CD4-positive, alpha-beta T cell treated with Interleukin-21 for 1 hour (primary cell): ENCODE measurements around the gene SLAMF8.

Source experiments
- DNase-seq: peaks from one replicate; pipeline ENCODE4 v3.0.0-alpha.2; 2020

Gene SLAMF8

DNA sequence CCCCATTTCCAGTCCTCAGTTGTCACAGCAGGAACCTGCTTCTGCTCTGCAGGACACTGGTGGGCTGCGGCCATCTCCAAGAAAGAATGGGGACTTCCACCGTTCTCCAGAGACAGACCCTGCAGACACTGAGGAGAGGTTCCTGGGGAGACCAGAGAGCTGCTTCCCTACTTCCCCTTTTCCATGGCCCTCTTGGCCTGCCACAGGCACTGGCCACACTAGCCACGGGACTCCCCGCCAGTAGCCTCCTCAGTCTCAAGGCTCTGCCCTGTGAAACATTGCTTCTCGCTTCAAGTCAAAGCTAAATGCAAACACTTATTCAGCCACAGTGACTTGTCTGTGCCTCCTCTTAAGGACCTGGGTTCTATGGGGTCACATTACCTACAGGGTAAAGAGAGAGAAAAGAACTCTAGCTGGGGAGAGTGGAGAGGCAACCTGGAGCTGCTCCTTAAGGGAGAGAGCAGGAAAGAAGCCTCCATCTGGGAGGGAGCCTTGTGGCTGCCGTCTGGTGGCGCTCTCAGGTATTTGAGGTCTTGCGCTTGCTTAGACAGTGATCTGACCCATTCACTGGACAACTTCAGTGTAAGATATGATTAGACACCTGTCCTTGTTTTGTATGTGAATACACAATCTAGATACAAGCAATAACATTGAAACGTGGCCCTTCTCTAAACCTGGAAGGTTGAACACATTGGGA lies 5.4 kb upstream of the SLAMF8 start:
- no peak for DNase-seq

DNA sequence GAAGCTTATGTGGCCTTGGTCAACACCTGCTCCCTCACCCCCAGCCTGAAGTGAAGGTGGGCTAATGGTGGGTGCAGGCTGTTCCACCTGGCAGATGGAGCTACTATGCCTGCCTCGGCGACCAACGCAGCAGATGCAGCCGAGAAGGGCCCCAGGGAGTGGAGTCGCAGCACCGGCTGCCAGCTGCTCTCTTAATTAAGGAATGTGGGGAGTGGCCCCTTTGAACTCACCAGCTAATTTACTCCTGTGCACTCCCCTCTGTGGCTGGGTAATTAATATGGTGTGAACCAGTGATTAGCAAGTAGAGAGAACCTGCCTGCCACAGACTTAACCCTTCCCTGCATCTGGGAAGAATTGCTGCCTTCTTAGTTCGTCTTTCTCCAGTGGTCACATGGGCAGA lies 3.3 kb upstream of the SLAMF8 start:
- no peak for DNase-seq

DNA sequence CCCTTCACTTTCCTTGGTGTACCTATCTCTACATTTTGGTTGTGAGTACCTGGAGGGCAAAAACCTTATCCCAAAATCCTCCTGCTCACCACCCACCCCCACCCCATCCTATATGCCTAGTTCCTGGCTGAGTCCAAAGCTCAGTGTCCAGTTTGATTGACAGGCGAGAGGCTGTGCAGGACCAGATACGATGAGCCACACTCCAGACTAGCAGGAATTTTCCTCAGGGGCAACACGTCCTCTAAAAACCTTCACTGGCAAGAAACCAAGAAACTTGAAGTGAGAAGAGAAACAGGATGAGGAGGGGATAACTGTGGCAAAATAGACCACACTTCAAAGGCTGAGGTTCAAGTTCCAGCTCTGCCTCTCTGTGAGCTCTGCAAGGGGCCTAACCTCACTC lies 1.1 kb upstream of the SLAMF8 start:
- no peak for DNase-seq

DNA sequence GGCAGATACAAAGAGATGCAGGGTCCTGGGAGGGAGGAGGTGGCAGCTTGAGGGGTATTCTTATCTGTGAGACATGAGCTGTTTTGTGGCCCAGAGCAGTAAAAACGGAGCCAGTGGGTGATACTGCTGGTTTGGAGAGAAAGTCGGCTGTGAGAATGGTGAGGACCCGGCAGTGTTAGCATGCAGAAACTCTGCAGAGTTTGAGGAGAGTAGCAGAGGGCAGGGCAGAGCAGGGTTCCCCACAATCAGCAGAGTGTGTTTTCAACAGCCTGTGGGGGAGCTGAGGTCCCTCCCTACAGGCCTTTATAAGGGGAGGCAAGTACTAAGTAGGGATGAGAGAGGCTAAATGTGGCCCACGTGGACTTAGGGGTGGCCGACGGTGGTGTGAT lies 423 bp downstream of the SLAMF8 start:
- no peak for DNase-seq

DNA sequence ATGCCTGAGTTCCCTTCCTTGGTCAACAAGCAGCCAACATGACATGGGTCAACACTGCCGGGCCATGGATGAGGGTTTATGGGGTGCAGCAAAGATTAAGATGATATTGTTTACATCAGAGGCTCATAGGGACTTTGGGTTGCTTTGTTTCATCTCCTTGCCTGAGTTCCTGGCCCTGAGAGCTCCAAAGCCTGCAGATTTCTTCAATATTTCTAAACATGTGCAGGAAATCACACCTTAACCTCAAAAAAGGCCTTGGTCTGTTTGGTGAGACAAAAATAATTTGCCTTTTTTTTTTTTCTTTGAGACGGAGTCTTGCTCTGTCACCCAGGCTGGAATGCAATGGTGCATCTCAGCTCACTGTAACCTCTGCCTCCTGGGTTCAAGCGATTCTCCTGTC lies 876 bp downstream of the SLAMF8 start:
- DNase-seq: peak; percentile 58

DNA sequence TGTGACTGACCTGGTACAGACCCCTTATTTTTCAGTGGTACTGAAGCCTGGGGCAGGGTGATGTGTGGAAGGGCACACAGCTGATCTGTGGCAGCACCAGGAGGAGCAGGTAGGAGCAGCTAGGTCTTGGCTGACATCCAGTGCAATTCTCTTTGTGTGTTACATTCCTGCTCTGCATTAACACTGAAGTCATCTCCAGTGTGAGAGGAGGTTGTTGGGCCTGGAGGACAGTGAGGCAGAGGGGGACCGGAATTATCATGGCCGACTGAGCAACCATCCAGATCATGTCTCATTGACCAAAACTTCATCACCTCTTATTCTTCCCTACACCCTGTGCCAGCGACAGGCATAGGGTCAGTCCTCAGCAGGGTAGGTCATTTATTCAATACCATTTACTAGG lies 1.5 kb downstream of the SLAMF8 start:
- no peak for DNase-seq

DNA sequence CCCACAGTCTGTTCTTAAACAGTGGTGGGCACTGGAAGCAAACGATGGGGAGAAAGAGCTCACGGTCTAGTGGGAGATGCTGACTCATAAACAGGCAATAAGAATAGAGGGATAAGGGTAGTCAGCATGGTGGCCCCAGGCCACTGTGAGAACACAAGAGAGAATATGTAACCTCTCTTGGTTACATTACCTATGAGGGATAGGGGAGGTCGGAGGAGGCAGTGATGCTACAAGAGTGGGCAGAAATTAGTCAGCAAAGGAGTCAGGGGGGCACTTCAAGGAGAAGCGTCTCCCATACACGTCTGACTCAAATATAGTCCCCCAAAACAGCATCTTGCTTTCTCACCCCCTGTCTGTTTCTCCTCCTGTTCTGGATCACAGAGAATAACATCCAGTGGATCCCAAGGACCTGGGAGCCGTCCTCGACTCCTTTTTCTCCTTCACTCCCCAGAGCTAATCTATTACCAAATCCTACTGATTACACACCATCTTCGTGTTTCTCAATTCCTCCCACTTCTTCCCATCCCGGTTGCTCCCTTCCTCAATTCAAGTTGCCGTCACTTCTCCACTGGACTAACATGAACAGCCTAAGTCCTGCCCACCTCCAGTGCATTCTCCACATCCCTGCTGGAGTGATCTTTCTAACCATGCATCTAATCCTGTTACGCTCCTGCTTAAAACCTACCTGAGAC lies 2.1 kb downstream of the SLAMF8 start:
- no peak for DNase-seq

DNA sequence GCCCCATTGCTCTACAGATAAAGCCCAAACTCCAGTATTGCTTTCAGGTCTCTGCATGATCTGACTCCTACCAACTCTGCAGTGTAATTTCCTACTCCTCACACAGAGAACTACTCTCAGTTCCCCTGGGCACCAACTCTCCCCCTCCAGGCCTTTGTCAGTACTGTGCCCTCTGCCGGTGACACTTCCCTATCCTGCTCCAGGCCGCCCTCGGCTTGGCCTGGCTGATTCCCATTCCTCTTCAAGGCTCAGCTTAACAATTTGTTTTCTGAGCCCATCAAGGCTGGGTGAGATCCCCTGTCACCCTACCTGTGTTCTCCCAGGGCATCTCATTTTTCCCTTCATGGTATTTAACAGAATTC lies 2.6 kb downstream of the SLAMF8 start:
- DNase-seq: no peak

DNA sequence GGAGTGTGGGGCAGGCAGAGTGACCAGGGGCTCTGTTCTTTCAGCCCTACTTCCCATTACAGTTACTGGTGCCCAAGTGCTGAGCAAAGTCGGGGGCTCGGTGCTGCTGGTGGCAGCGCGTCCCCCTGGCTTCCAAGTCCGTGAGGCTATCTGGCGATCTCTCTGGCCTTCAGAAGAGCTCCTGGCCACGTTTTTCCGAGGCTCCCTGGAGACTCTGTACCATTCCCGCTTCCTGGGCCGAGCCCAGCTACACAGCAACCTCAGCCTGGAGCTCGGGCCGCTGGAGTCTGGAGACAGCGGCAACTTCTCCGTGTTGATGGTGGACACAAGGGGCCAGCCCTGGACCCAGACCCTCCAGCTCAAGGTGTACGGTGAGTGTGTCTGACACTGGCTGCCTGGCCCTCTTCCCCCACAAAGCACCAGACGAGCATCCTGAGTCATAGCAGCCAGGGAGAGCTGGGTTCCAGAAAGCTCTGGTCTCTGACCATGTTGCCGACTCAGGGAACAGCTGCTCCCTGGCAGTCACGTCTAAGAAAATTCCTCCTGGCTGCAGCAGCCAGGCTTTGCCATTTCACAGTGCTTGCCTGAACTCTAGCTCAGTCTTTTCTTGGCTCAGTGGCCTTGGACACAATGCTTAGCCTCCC lies 3.3 kb downstream of the SLAMF8 start:
- no peak for DNase-seq

DNA sequence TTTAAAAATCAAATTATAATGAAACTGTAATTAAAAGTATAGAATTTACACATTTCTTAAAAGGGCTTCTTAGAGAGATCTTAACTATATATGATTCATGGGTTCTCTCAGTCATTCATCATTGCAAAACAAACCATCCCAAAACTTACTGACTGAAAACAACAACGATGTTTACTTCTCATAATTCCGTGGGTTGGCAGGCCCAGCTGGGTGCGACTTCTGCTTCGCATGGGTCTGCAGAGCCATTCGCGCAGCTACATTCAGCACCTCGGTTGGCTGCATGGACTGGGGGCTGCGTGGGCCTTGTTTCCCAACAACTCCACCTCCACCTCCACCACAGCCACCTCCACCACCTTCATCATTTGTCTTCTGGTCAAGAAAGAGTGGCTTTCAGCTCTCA lies 4.0 kb downstream of the SLAMF8 start:
- no peak for DNase-seq

DNA sequence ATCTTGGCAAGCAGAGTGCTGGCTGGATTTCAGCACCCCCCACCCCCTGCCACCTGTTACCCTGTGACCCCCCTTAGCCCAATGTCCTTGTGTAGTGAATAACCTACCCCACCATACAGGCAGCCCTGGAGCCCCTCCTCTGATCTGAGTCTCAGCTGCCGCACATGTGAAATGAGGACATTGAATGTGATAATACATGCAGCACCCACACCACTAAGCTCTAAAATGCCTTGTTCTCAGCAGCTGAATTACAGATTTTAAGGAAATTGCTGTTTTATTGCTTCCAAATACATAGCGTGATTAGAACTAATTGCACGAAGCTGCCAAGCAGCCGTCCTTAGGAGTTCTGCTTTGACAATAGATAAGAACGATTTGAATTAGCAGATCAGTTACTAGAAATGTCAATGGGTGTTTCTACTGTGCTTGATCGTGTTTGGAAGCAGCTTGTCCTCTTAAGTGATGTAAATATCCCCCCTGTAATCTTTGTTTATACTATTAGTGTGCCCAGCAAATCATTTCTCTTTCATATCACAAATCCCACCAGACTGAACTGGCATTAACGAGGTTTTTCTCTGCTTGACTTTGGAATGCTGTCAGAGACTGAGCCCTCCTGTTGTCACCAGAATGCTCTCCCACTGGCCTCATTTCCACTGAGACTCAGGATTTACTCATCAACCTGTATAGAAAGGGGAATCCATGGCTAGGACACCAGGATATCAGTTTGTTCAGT lies 4.9 kb downstream of the SLAMF8 start:
- no peak for DNase-seq

DNA sequence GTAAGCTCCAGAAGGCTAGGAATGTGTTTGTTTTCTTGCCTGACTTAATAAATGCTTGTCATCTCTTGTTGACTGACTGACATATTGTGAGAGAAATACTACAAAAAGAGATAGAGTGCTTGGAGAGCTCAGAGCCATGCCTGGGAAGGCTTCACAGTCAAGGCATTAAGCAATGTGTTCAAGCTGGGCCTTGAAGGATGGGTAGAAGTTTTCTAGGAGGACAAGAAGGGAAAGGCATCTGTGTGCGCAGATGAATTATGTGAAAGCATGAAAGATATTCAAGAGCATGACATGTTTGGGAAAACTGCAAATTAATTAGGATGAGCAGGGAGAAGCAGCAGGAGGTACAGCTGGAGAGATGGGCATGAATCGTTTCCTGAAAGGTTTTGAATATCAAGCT lies 5.6 kb downstream of the SLAMF8 start:
- DNase-seq: no peak

DNA sequence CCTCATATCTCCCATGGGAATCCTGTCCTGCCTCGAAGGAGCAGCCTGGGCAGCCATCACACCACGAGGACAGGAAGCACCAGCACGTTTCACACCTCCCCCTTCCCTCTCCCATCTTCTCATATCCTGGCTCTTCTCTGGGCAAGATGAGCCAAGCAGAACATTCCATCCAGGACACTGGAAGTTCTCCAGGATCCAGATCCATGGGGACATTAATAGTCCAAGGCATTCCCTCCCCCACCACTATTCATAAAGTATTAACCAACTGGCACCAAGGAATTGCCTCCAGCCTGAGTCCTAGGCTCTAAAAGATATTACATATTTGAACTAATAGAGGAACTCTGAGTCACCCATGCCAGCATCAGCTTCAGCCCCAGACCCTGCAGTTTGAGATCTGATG lies 8.7 kb downstream of the SLAMF8 start:
- DNase-seq: no peak

DNA sequence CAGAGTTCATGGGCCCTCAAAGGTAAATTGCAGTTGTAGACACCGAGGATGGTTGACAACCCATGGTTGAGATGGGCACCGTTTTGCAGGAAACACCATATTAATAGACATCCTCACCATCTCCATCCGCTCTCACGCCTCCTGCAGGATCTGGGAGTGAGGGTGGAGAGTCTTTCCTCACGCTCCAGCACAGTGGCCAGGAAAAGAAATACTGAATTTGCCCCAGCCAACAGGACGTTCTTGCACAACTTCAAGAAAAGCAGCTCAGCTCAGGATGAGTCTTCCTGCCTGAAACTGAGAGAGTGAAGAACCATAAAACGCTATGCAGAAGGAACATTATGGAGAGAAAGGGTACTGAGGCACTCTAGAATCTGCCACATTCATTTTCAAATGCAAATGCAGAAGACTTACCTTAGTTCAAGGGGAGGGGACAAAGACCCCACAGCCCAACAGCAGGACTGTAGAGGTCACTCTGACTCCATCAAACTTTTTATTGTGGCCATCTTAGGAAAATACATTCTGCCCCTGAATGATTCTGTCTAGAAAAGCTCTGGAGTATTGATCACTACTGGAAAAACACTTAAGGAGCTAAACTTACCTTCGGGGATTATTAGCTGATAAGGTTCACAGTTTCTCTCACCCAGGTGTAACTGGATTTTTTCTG lies 9.3 kb downstream of the SLAMF8 start:
- DNase-seq: no peak

DNA sequence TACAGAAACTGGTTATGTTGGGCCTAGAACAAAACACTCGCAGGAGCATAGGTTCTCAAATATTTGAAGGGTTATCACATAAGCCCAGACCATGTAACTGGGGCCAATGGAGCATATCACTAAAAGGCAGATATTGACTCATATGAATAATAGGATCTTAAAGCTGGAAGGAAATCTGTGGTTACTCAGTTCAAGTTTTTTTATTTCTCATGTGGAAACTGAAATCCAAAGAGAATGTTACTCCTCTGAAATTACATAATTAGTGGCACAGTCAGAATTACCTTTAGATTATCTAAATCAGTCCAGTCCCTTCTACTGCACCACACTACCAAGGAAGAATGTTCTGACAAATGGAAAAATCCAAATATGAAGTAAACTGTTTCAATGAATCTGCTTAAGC lies 12.0 kb downstream of the SLAMF8 start:
- no peak for DNase-seq

DNA sequence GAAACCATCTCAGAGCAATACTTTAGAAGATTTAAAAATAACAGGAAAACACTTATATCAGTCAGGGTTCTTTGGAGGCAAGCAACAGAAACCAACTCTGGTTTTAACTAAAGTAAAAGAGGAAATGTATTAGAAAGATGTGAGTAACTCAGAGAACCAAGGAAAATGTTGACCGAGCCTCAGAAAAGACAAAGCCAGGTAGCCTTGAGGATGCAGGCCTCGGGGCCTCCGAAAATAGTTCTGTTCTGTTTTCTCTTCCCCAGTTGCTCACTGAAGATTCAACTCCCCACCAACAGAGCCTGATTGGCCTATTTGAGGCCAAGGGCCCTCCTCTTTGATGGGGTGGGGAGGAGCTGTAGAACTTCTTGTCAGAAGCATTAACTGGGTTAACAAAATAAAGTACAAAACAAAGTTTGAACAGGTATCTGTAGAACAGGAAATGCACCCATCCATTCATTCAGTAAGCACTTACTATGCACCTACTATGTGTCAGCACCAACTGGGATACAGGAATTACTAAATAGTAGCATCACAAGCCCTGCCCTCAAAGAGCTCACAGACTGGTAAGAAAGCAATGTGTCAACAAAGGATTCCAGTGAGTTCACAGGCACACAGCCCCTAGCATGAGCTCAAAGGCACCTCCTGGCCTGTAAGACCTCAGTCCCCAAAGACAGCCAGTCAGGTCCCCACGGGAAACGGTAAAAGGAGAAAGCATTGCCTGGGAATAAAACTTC lies 12.6 kb downstream of the SLAMF8 start:
- DNase-seq: no peak

DNA sequence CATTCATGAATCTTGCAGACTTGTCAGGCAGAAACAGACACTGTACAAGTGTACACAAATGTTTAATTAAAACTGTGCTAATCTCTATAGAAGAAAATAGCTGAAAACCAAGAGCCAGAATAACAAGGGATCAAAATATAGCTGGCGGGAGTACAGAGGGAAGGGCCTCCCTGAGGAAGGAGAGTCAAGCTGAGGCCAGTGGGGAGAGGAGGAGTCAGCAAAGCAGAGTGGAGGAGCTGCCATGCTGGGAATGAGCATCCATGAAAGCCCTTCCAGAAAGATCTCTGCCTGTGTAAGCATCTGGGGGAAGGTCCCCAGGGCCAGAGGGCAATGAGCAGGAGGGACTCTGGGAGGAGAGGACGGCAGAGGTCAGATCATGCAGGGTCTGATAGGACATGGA lies 15.1 kb downstream of the SLAMF8 start:
- DNase-seq: no peak

DNA sequence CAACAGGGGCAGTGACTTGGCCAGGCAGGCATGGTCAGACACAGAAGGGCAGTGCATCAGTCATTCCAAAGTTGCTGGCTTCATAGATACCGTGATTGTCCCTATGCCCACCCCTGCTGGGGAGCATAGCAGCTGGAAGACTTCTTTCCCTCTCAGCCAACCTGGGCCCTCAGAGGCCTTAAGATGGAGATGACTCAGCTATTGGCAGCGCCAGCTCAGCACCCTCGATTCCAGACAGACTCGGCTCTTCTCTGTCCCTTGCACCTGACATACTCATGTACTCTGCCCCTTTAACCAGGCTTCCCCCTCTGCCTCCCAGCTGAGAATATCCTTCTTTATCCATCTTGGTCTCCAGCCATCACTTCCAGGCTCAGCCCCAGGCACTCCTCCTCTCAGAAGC lies 16.8 kb downstream of the SLAMF8 start:
- no peak for DNase-seq

DNA sequence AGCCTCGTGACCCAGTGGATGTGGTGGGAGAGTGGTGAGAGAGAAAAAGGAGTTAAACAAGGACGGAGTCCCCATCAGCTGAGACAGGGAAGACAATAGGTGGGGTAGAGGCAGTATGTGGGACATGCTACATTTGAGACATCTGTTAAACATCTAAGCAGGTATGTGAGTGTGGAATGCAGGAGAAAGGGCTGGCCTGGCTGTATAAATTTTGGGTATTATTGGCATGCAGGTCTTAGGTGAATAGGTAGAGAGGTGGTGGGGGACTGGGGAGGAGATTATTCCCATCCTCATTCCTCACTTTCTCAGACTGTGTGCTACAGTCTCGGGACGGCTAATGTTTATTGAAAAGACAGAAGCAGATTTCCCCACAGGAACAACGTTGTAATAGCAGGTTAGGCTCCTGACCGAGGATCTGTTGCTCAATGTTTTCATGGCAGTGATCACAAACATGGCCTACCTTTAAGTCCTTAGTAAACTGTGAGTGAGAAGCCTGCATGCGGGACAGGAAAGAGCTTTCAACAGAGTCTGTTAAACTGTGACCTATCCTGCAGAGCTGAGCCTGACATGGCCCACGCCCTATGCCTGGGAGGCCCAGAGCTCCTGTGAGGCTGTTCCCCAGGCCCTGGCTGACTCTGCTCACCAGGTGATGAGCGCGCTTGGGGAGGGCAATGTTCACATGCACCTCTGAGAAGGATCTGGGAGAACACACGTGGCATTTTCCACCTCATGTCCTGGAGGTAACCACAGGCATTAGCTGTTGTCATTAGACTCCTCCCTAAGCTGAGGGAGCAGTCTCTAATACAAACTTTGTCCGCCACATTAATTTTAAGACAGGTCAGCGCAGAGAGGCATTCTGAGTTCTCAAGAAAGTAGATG lies 19.3 kb downstream of the SLAMF8 start:
- DNase-seq: no peak

DNA sequence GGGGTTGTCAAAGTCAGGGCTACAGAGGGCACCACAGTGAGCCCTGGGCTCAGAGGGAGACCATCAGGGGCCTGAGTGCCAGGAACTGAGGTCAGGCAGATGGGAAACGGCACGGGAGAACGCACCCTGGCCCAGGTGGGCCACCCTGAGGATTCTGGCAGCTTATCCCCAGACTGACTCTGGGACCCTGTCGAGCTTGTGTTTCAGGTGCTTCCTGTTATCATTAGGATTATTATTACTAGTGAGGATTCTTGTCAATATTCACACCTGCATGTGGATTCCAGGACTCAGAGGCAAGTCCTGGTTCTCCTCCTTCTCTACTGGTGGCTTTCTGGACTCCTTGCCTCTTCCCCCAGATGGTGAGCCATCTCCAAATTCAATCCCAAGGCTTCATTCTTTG lies 20.6 kb downstream of the SLAMF8 start:
- DNase-seq: no peak

DNA sequence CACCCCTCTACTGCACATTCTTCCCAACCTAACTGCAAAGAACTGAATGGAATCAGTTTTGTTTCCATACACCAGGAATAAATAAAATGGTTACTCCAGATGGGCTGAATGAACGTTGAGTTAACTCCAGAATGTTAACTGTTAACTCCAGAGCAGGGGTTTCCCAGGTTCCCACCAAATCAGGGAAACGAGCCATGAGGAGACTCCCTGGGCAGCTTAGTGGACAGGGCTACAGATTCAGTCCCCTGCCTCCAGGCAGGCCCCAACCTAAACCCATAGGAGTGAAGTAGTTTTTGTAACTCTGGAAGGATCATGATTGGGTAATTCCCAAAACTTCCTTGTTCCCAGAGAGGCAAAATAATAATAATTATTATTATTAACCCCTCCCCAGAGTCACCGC lies 21.7 kb downstream of the SLAMF8 start:
- no peak for DNase-seq
